Common myeloid progenitor, CD34-positive (primary cell): ENCODE data around the gene SEMA4F.

Experiments
- CTCF ChIA-PET: fragments of 350-600 bp; sonication (Branson Sonifier 250); formaldehyde crosslinking; loops from one replicate; lab custom pipeline; 2021; ENCODE audit warnings: antibody characterized with exemption; lab: Charles Lee
- POLR2A ChIA-PET: fragments of 350-600 bp; sonication (Branson Sonifier 250); formaldehyde crosslinking; loops from one replicate; lab custom pipeline; 2021; ENCODE audit warnings: antibody characterized with exemption; lab: Charles Lee
- DNase-seq, 3 donors: peaks; one replicate each; pipeline versions ENCODE4 v3.0.0 to v3.0.0-alpha.2; 2013
- H3K27ac ChIP-seq, 2 experiments: 1 replicate in 1 of 2; 2 replicates in 1 of 2; pipeline ENCODE4 v1.7.0; 2013; ENCODE audit warnings: inconsistent platforms in 2 of 2, low read length in 2 of 2, mild to moderate bottlenecking in 2 of 2, low read depth in 1 of 2, moderate library complexity in 1 of 2; ENCODE audit not compliant: severe bottlenecking in 2 of 2, insufficient read depth in 1 of 2, poor library complexity in 1 of 2
- H3K27me3 ChIP-seq, 5 experiments: replicated peaks in 2 of 5; 1 replicate in 3 of 5; 2 replicates in 2 of 5; pipeline versions ENCODE4 v1.6.1 to v1.7.0; 2013; ENCODE audit warnings: low read length in 4 of 5, mild to moderate bottlenecking in 2 of 5, moderate library complexity in 2 of 5, inconsistent platforms in 1 of 5; ENCODE audit not compliant: insufficient read depth in 5 of 5, control insufficient read depth in 4 of 5
- H3K36me3 ChIP-seq, 4 experiments: 1 replicate in 2 of 4; 2 replicates in 2 of 4; pipeline versions ENCODE4 v1.6.1 to v1.7.0; 2013; ENCODE audit warnings: low read length in 3 of 4, control low read depth in 1 of 4, mild to moderate bottlenecking in 1 of 4; ENCODE audit not compliant: control insufficient read depth in 4 of 4, insufficient read depth in 4 of 4
- H3K4me1 ChIP-seq, 4 experiments: 1 replicate in 3 of 4; 2 replicates in 1 of 4; pipeline versions ENCODE4 v1.6.1 to v1.7.1; 2013; ENCODE audit warnings: low read length in 3 of 4, mild to moderate bottlenecking in 3 of 4, control low read depth in 1 of 4, inconsistent platforms in 1 of 4, moderate library complexity in 1 of 4; ENCODE audit not compliant: control insufficient read depth in 4 of 4, insufficient read depth in 4 of 4; ENCODE audit errors: control extremely low read depth in 1 of 4
- H3K4me3 ChIP-seq, 7 experiments: 1 replicate in 4 of 7; 2 replicates in 3 of 7; pipeline versions ENCODE4 v1.5.1 to v1.7.0; 2013; ENCODE audit warnings: mild to moderate bottlenecking in 7 of 7, low read length in 6 of 7, moderate library complexity in 6 of 7, inconsistent platforms in 2 of 7, low read depth in 2 of 7, control low read depth in 1 of 7; ENCODE audit not compliant: insufficient read depth in 4 of 7, control insufficient read depth in 1 of 7; ENCODE audit errors: extremely low read depth in 1 of 7
- H3K9me3 ChIP-seq, 5 experiments: 1 replicate in 4 of 5; 2 replicates in 1 of 5; pipeline versions ENCODE4 v1.6.1 to v1.7.1; 2013; ENCODE audit warnings: low read length in 4 of 5, mild to moderate bottlenecking in 2 of 5, inconsistent platforms in 1 of 5, low read depth in 1 of 5, moderate library complexity in 1 of 5; ENCODE audit not compliant: control insufficient read depth in 4 of 5, insufficient read depth in 2 of 5; ENCODE audit errors: control extremely low read depth in 1 of 5
- WGBS: methylation state at CpG from one replicate; pipeline ENCODE4 v1.1.5; 2013; ENCODE audit not compliant: insufficient coverage; 5-methylcytosine and 5-hydroxymethylcytosine counted together

SEMA4F gene

DNA sequence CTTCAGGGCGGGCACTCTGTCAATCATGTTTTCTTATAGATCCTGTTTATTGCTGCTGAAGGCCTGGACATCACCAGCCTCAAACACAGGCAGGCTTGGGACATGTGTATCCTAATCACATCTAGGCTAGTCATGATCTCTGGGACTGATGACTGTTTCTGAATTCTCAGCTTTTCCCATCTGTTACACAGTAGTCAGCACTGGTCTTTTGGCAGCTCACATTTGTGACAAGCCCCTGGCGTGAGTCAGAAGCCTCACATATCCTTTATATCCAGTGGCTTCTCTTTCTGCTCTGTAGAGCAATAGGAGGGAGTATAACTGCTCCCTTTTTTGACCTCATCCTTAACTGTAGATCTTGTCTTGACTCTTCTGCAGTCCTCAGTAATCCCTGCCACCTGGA is 4.5 kb downstream of the SEMA4F start:
- peaks cover 1 to 11% (median 8%) of the 10 kb centered on the region in 4 experiments for H3K4me1 ChIP-seq
- WGBS, result 94% methylated on average over 2 of the region's 2 CpGs
- no peak overlapping the region for H3K27ac ChIP-seq
- H3K4me3 ChIP-seq, result no peak overlapping the region
- ChIA-PET POLR2A (no interaction called here), CTCF (interaction anchor here (0.7 kb wide), 1 partner anchor 10 kb away, joined by 3 read pairs; no protein-coding TSS in a partner anchor)
- no peaks in the 10 kb centered on the region for H3K9me3 ChIP-seq
- H3K36me3 ChIP-seq, result peaks cover 0 to 3% (median 0%) of the 10 kb centered on the region in 4 experiments
- peaks cover 0 to 8% (median 0%) of the 10 kb centered on the region in 5 experiments for H3K27me3 ChIP-seq
- no peak for DNase-seq

DNA sequence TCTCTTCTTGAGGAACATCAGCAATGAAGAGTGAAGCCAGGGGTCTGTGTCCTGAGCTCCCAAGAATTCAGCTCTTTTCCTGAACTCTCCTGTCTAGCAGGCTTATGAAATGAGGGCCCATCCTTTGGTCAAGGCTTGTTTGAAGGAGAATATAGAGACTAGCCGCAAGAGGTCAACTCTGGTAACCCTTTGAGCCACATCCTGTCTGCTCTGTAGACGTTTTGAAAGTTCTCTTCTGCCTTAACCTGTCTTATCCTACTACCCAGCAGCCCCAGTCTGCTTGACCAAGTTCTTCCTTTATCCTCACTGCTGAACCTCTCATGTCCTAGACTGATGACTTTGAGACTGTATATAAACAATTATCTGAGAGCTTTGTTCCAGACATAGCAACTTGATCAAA is 5.4 kb downstream of the SEMA4F start:
- Histone ChIP-seq H3K36me3 (peaks cover 0 to 3% (median 0%) of the 10 kb centered on the region in 4 experiments), H3K4me1 (peaks cover 0 to 5% (median 2%) of the 10 kb centered on the region in 4 experiments), H3K27ac (no peak overlapping the region), H3K27me3 (peaks cover 0 to 7% (median 0%) of the 10 kb centered on the region in 5 experiments), H3K9me3 (no peaks in the 10 kb centered on the region), H3K4me3 (no peak overlapping the region)
- 100% methylated on average over 1 of the region's 2 CpGs for WGBS
- POLR2A ChIA-PET, result no interaction called here
- CTCF ChIA-PET, result interaction anchor here (0.6 to 1.5 kb wide), 5 partner anchors 11 to 1375 kb away, joined by 3 to 4 read pairs (median 3); partner anchors contain the start of gene M1AP
- no peak for DNase-seq

DNA sequence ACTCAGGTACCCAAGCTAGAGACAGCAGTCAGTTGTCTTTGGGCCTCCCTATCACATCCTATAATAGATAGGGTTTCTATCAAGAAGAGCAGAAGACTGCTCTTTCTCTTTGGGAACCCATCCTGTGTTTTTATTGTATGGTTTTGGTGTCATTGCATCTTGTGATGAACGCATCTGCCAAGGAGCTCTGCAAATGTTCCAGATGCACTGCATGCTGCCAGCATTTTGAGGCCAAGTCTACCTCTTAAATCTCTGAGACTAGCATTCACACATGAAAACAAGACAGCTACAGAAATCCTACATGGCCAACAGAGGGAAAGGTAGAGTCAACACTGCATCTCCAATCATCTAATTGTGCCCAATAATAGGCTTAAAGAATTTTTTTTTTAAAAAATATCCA is 14.0 kb downstream of the SEMA4F start:
- ChIA-PET CTCF (no interaction called here), POLR2A (interaction anchor here (0.5 kb wide), 1 partner anchor 1506 kb away, joined by 3 read pairs; no protein-coding TSS in a partner anchor)
- H3K9me3 ChIP-seq, result no peaks in the 10 kb centered on the region
- 100% methylated on average over 1 of the region's 1 CpG for WGBS
- no peak overlapping the region for H3K27ac ChIP-seq
- no peaks in the 10 kb centered on the region for H3K4me1 ChIP-seq
- no peak for DNase-seq
- H3K36me3 ChIP-seq, result no peaks in the 10 kb centered on the region
- no peak overlapping the region for H3K4me3 ChIP-seq
- no peaks in the 10 kb centered on the region for H3K27me3 ChIP-seq

DNA sequence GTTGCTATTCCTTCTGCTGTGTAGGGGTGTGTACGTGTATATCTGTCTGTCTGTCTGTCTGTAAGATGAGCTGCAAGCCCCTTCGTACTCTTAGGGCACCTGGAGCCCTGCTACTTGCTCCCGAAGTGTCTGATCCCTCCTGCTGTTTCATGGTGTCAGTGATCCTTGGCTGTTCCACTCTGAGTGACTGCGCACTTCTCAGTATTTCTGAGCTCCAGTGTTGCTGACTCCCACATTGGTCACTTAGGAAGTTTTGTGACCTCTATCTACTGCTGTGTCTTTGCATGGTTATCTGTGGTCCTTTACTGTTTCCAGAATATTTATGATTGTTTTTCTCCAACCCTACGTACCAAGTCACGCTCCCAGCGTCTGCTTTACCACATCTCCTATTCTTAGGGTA is 16.2 kb downstream of the SEMA4F start:
- Histone ChIP-seq H3K27me3 (no peaks in the 10 kb centered on the region), H3K4me1 (no peaks in the 10 kb centered on the region), H3K9me3 (no peaks in the 10 kb centered on the region), H3K4me3 (no peak overlapping the region), H3K36me3 (peaks cover 0 to 9% (median 2%) of the 10 kb centered on the region in 4 experiments), H3K27ac (no peak overlapping the region)
- CTCF ChIA-PET, result interaction anchor here (1.0 to 1.1 kb wide), 2 partner anchors 10 to 21 kb away, joined by 3 read pairs; no protein-coding TSS in a partner anchor
- POLR2A ChIA-PET, result no interaction called here
- 97% methylated on average over 3 of the region's 7 CpGs for WGBS
- DNase-seq, result no peak

DNA sequence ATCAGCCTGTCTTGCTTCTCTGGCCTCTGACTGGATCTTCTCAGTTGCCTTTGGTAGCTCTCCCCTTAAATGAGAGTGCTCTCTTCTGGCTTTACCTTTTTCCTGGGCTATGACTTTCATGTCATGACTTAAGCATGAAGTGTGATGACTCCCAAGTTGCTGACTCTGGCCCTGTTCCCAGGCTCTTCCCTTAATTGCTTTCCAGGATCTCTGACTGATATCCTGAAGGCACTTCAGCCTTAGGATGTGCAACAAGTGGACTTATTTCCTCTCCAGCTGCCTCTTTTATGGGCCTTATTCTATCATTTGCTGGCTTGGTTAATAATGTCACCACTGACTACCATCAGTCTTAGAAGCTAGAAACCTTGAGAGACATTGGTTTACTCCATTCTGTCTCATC is 17.4 kb downstream of the SEMA4F start:
- DNase-seq, result no peak
- Histone ChIP-seq H3K4me3 (no peak overlapping the region), H3K27me3 (no peaks in the 10 kb centered on the region), H3K27ac (no peak overlapping the region), H3K36me3 (peaks cover 4 to 20% (median 6%) of the 10 kb centered on the region in 4 experiments), H3K9me3 (no peaks in the 10 kb centered on the region), H3K4me1 (no peaks in the 10 kb centered on the region)
- CTCF ChIA-PET, result no interaction called here
- POLR2A ChIA-PET, result interaction anchor here (0.6 kb wide), 1 partner anchor 202 kb away, joined by 3 read pairs; no protein-coding TSS in a partner anchor

DNA sequence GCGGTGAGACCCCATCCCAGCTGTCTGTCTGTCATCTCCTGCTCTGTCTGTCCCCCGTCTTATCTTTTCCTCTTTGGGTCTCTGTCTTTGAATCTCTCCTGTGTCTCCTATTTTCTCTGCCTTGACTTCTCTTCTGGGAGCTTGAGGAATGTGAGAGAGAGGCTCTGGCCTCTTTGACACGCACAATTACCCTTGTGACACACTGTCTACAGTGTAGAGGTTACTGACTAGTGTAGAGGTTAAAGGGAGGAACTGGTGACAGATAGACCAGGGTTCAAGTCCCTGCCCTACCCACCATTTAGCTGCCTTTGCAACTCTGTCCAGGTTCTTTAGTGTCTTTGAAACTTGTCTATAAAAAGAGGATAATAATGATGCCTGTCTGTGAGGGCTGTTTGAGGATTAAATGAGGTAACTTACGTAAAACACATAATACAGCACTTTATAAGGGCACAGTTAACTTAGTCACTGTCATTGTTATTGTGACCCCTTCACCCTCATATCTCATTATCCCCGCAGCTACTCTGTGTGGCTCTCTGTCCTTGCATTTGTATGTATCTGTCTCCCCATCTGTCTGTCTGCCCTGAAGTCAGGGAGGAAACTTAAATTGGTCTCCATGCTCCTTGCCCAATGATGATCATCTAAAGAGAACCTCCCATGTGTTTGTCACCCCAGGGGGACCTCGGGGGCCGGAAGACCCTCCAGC is 19.9 kb downstream of the SEMA4F start:
- WGBS, result 97% methylated on average over 6 of the region's 7 CpGs
- H3K27ac ChIP-seq, result no peak overlapping the region
- no peaks in the 10 kb centered on the region for H3K9me3 ChIP-seq

DNA sequence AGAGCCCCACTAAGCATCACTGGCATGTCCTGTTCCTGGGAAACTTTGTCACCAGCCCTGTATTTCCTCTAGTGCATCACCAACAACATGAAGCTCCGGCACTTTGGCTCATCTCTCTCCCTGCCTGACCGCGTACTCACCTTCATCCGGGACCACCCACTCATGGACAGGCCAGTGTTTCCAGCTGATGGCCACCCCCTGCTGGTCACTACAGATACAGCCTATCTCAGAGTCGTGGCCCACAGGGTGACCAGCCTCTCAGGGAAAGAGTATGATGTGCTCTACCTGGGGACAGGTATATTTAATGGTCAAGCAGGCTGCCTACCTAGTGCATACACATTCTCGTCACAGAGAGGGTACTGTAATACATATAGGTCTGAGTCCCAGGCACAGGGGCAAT is 21.0 kb downstream of the SEMA4F start:
- whole genome bisulfite sequencing, result 97% methylated on average over 3 of the region's 6 CpGs
- CTCF ChIA-PET, result interaction anchor here (1.2 to 1.5 kb wide), 2 partner anchors 40 to 87 kb away, joined by 3 read pairs; no protein-coding TSS in a partner anchor
- H3K9me3 ChIP-seq, result no peaks in the 10 kb centered on the region
- DNase-seq, result no peak
- H3K27me3 ChIP-seq, result no peaks in the 10 kb centered on the region
- H3K4me1 ChIP-seq, result no peaks in the 10 kb centered on the region
- H3K36me3 ChIP-seq, result peaks cover 4 to 31% (median 6%) of the 10 kb centered on the region in 4 experiments
- no peak overlapping the region for H3K27ac ChIP-seq
- H3K4me3 ChIP-seq, result no peak overlapping the region
- POLR2A ChIA-PET, result no interaction called here

More for the DNA sequence above, 19.9 kb downstream of the SEMA4F start:
- no peak for DNase-seq
- no peak overlapping the region for H3K4me3 ChIP-seq
- POLR2A ChIA-PET, result no interaction called here
- H3K27me3 ChIP-seq, result no peaks in the 10 kb centered on the region
- CTCF ChIA-PET, result no interaction called here
- H3K4me1 ChIP-seq, result no peaks in the 10 kb centered on the region
- H3K36me3 ChIP-seq, result peaks cover 4 to 24% (median 6%) of the 10 kb centered on the region in 4 experiments
